ENCODE results near the gene CPM.

CPM gene

DNA sequence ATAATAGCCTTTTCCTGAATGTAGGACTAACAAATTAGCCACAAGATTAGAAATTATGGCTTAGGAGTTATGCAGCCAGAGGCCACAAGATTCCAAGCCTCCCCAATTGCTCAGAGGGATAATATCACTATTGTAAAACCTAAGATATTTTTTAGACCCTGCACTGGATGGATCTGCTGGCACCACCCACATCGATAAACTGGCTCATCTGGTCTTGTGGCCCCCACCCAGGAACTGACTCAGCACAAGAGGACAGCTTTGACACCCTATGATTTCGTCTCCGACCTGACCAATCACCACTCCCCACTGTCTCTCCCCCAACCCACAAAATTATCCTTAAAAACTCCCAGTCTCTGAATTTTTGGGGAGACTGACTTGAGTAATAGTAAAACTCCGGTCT is 54.7 kb downstream of the CPM start:
- no peak for DNase-seq (ENCODE audit: low read depth)

DNA sequence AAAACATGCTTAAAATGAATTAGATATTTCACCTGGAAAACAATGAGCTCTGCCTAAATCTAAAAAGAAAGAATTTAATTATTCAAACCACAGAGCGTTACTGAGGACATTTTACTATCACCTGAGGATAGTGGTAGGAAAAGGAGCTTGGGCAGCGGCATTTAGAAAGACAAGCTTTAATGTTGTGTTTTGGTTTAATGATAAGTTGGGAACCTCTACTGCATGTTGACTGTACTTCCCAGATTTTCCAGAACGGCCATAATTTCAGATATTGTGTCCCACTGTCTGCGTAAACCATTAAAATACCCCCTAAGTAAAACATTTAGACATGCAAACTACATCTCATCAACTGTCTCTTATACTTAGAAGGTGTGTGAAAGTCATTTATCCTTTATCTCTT is 55.4 kb downstream of the CPM start:
- no peak for DNase-seq (ENCODE audit: low read depth)

DNA sequence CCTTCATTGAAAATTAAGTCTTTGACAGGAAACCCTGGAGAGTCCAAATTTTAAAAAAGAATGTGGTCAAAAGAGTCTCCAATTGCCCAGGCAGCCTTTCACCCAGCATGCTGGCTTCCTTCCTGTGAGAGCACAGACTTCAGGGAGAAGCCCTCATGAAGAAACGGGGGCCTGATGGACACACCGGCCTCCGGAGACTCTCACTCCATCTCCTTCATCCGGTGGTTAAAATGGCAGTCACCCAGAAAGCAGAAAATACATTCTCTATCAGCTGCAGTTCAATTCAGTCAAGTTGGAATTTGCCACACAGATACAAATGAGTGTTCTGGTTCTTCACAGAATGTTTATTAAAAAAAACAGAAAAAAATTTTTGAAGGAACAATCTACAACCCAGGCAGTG is 56.5 kb downstream of the CPM start:
- no peak for DNase-seq (ENCODE audit: low read depth)

DNA sequence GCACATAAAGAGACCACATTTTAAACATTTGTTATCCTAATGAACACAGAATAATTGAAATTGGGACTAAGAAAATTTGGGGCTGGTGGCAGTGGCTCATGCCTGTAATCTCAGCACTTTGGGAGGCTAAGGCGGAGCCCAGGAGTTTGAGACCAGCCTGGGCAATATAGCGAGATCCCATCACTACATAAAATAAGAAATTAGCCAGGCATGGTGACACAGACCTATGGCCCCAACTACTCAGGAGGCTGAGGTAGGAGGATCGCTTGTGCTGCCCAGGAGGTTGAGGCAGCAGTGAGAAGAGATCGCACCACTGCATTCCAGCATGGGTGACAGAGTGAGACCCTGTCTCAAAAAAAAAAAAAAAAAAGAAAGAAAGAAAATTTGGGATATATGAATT is 59.7 kb downstream of the CPM start:
- no peak for DNase-seq (ENCODE audit: low read depth)

DNA sequence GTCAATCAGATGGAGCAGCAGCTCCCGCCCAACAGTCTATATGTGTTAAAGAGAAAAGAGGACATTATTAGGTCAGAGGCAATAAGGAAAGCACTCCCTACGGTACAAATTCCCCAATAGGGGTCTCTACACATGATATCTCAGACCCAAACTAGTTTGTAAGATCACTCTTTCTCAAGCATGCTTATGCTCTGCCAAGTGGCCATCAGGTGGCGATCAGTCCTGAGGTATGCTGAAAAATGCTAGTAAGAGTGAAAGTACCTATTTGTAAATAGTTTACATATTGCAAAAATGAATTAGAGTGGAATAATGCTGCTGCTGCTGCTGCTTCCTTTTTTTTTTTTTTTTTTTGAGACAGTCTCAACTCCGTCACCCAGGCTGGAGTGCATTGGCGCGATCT is 61.0 kb downstream of the CPM start:
- DNase-seq (ENCODE audit: low read depth) = no peak

DNA sequence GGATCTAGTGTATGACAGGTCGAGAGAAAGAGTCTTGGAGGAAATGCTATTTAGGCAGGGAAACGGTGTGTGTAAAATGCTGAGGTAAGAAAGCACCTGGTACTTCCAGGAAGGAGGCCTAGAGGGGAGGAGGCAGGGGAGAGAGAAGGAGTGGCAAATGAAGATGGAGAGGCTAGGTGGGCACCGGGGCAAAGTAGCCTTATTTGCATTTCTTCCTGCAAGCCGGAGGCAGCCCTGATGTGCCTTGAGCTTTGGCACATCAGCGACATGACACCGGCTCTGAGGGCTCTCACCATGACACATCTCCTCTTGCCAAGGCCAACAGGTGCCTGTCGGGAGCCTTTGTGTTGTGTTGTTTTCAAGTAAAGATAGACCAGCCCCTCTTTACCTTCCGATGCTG is 61.6 kb downstream of the CPM start:
- DNase-seq (ENCODE audit: low read depth) = no peak

DNA sequence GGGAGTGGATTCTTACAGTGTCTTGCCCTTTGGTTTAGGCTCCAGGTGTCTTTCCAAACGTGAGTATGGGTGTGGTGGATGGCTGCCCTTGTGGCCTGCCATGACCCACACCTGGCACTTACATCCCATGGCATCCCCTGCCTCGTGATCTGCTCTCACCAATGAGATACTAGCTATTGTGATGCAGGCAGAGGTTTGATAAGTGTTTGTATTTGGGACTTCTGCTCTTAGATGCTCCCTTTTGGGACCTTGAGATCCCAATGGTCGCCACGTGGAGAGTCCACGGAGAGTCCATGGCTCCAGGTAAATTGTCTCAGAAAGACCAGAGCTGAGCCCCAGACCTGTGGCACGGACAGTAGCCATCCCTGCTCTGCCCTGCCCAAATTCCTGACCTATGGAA is 62.5 kb downstream of the CPM start:
- no peak for DNase-seq (ENCODE audit: low read depth)

DNA sequence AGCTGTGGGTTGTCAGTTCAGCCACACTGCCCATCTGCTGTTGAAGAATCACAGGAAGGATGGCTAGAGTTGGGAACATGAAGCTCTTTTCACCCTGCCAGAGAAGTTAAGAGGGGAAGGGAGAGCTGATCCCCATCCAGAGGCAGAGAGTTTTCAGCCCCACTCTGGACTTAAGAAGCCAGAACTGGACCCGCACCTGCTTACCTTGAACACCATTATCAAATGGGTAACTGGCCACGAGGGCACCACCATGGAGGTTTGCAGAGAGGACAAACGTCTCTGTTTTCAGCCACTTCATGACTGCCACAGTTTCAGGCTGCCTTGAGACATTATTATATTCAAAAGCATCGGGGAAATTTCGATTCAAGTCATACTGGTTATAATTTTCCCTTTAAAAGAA is 63.0 kb downstream of the CPM start:
- no peak for DNase-seq (ENCODE audit: low read depth)

DNA sequence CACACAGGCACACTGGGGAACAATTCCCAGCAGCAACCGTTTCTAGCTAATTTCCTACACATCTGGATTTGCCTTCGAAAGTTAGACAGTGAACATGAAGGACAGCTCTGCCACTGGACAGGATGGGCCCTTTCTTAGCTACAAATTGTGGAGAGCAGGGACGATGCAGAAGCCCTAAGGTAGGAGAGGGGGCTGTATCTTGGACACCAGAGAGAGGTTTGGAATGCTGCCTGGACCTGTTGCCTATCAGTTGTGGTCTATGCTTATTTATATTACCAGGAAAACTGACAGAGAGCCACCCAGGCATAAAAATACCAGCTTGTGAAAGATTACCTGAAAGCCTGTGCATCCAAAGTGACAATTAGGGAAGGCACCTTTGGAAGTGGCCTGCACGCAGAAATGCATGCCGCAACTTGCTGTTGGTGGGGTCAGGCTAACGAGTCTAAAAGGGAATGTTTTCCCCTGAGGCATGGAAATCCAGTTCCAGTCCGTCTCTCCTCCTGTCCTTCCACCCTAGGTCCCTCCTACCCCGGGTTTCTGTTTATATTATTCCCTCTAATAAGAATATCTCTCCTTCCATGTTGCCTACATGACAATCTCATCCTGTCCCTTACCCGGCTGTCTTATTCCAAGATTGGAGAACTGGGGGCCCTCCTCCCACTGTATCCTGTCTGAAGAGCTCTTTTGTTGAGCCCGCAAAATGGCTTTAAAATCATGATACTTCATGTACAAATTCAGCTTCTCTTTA is 64.8 kb downstream of the CPM start:
- no peak for DNase-seq (ENCODE audit: low read depth)

DNA sequence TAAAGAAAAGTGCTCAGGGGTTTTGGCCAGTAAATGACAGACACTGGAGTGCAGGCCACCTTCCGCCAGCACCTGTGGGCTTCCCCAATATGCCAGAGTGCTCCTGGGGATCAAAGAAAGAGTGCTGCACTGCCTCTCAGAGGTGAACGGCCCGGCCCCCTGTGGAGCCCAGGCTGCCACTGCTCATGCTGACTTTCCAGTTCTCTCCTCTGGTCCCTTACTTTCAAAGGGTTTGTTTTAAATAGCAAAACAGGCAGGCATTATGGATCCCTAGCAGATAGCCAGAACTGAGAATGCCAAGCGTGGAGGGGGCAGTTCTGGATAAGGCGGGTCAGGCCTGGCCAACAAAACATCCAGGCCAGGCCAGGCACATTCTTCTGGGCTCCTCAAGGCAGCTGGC is 65.4 kb downstream of the CPM start:
- no peak for DNase-seq (ENCODE audit: low read depth)

DNA sequence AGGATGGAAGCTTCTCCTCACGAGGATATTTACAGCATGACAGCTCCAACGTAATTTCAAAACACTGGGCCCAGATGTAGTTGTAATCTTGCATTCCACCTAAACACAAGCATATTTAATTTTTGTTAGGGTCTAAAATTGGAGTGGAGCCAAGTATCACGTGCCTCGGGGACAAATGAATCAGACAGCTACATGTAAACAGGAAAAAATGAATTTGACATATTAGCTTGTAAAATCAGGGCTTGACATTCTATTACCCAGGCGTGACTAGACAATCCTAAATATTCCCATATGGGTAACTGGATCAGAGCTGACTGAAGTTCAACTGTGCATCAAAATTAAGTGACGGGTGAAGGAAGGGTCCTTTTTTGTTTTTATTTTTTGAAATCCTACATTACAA is 66.0 kb downstream of the CPM start:
- no peak for DNase-seq (ENCODE audit: low read depth)

DNA sequence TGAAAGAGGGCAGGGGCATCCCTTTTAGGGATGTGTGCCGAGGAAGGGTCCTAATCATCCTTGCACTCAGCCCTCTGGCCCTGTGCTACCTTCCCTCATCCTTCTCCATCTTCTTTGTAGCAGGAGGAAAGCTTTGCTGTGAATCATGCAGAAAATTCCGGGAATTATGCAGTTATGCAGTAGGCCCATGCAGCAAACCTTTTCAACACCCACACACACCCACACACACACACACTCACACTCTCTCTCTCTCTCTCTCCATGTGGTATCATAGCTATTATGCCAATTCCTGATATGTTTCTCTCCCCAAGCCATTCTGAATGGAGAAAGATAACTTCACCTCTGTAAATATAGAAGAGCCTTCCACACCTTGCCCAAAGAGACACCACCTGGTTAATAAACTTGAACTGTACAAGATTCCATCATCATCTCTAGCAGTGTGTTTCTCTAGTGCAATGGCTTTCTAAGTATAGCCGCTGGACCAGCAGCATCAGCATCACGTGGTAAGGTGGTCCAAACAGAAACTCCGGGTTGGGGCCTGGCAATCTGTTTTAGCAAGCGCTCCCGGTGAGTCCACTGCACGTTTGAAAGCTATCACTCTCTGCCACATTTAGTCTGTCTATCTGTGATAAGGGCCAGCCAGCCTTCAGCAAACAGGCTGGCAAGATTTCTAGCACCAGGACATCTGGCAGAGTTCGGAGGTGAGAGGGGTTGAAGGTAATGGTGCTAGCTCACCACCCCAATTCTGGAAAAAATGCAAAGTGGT is 67.4 kb downstream of the CPM start:
- no peak for DNase-seq (ENCODE audit: low read depth)

DNA sequence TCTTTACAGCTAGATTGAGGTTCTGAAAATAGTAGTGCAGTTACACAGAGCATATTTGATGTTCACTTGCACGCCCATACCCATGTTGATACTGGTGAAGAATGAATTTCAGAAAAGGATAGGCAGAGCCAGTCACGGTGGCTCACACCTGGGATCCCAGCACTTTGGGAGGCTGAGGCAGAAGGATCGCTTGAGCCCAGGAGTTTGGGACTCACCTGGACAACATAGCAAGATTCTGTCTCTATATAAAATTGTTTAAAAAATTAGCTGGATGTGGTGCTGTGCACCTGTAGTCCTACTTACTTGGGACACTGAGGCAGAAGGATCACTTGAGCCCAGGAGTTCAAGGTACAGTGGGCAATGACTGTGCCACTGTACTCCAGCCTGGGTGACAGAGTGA is 68.4 kb downstream of the CPM start:
- no peak for DNase-seq (ENCODE audit: low read depth)

DNA sequence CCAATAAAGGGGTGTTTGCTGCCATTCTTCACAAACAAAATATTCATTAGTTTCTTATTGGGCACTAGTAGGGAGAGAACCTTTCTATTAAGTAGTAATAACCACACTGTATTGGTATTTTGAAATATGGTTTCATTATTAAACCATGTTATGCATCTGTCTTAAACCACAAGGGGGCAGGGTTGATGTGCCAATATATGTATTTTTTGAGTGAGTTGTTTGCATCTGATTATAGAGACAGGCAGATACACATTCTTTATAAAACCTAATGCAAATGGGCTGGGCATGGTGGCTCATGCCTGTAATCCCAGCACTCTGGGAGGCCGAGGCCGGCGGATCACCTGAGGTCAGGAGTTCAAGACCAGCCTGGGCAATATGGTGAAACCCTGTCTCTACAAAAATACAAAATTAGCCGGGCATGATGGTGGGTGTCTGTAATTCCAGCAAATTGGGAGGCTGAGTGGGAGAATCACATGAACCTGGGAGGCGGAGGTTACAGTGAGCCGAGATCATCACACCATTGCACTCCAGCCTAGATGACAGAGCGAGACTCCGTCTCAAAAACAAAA is 69.0 kb downstream of the CPM start:
- DNase-seq (ENCODE audit: low read depth) = peak; percentile 63

DNA sequence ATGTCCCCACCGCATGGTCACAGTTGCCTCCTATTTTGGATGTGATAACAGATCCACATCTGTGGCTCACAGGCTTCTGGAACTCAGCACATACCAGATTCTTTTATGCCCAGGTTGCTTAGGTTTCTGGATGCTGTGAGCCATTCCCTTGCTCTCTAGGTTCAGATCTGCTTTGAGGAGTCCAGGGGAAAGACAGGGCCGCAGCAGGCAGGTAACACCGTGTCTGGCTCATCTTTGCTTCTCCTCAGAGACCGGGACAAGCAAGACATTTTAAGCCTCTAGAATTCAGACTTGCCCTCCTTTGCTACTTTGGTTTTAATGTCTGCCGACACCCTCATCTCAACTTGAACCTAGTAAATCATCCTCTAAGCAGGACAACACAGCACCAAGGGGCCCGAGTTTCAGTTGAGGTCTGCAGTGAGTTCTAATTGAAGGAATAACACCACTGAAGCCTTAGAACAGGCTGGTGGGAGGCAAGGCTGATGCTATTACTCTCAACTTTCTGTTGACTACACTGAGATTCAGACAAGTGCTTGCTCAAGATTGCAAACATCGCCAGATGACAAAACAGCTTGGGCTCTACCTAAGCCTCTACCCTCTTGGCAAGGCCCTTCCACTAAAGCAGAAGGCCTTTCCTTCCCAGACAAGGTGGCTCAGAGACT is 69.7 kb downstream of the CPM start:
- no peak for DNase-seq (ENCODE audit: low read depth)

DNA sequence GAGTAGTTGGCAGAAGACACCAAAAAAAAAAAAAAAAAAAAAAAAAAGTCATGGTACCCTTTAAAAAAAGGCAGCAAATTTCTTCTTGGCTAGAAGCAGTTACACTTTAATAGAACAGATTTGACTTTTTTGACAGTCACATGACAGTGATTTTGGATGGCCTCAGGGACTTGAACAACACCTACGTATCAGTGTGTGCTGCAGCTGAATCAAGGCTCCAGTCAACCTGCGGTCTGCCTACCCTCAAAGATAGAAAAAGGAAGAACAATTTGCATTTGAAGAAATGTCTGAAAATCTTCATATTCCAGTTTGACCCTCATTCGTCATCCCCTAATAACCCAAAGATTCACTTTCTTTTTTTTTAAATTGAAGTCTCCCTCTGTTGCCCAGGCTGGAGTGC is 71.1 kb downstream of the CPM start:
- no peak for DNase-seq (ENCODE audit: low read depth)

DNA sequence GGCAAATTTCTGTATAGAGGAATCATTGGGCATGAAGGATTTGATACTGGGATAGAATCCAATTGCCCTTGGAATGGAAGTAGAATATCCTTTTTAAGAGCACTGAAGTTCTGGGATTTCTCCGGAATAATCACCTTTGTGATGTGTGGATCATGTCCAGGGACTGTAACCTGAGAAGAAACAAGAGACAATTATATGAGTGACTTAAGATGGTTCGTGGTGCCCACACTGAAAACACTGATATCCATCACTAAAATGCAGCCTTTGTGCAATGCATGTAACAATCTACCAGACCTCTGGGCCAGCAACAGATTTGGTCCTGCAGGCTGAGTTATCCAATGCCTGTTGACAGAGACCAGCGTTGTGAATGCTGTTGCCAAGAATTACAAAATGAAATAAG is 76.5 kb downstream of the CPM start:
- no peak for DNase-seq (ENCODE audit: low read depth)

DNA sequence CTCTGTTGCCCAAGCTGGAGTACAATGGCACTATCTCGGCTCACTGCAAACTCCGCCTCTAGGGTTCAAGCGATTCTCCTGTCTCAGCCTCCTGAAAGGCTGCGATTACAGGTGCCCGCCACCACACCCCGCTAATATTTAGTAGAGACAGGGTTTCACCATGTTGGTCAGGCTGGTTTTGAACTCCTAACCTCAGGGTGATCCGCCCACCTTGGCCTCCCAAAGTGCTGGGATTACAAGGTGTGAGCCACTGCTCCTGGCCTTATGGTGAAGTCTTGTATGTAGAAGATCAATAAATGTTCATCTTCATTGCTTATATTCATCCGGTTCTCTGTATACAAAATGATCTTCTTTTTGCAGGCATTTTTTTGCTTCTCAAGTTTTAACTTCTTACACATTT is 77.2 kb downstream of the CPM start:
- no peak for DNase-seq (ENCODE audit: low read depth)

DNA sequence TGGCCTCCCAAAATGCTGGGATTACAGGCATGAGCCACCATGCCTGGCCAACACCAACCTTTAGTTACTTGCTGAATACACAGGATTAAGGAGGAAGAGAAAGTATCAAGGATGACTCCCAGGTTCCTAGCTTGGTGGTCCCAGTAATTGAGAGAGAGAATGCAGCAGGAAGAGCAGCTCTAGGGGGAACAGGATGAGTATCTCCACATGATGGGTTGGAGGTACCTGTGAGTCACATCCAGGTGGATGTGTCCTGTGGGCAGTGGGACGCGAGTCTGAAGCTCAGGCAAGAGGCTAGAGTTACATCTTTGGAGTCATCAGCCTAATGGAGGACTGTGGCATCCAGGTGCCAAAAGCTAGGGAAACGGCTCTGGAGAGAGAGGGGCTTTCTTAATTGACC is 77.9 kb downstream of the CPM start:
- no peak for DNase-seq (ENCODE audit: low read depth)

DNA sequence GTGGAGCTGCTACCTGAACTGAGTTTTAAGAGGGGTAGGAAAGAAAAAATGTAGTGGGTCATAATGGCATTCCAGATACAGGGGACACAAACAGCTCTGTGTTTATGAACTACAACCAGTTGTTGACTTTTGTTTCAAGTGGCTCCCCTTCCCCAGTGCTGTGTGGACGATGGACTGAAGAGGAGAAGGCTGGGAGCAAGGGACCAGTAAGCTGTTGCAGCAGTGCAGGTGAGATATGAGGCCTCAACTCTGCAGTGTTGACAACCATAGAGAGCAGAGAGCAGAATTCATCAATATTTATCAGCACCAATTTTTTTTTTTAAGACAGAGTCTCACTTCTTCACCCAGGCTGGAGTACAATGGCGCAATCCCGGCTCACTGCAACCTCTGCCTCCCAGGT is 78.4 kb downstream of the CPM start:
- no peak for DNase-seq (ENCODE audit: low read depth)

DNA sequence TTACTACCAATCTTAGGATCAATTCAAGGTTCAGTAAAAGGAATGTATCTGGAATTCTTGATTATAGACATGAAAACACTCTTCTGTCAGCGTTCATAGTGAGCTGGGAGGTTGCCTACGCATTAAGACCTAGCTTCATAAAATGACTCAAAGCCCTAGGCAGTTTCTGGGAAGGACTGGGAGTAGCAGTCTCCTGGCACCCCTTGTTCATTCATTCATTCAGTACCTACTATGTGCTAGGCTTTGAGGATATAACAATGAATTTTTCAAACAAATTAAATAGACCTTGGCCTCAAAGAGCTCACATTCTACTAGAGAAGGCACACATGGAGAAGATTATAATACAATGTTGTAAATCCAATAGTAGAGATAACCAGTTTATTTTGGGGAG is 78.9 kb downstream of the CPM start:
- DNase-seq (ENCODE audit: low read depth) = no peak

DNA sequence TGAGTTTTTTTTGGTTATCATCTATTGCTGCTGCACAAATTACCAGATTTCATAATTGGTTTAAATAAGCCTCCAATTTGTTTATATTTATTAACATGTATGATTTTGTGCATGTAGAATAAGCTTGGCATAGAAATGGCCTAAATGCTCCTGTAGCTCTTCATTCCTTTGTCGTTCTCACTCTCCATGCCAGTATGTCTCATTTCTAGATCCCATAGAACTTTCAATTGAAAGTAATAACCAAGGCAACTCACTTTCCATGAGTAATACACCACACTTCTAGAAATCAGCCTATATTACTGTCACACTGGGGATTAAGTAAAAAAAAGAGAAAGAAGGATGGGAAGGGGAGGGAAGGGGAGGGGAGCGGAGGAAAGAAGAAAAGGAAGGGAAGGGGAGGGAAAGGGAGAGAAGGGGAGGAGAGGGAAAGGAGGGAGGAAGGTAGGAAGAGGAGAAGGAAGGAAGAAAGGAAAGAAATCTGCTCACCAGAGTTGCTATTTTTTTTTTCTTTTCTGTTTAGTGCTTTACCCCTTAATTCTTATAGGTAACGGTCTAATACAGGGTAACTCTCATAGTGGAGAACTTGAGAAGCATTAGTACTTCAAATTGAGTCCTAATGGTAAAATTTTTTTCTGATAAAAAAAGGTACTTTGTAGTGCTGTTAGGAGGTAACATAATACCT is 79.4 kb downstream of the CPM start:
- no peak for DNase-seq (ENCODE audit: low read depth)

Data from iris pigment epithelial cell (primary cell).